Colon (tissue), 2 donors: ENCODE results near the gene EFNA4.

Experiments
- FAIRE-seq: peaks from 2 replicates; lab custom pipeline; 2012; peaks lifted over from hg19 to GRCh38; lab: Jason Lieb, UNC
- donor health status: control.
- donor health status: control.

Gene EFNA4

DNA sequence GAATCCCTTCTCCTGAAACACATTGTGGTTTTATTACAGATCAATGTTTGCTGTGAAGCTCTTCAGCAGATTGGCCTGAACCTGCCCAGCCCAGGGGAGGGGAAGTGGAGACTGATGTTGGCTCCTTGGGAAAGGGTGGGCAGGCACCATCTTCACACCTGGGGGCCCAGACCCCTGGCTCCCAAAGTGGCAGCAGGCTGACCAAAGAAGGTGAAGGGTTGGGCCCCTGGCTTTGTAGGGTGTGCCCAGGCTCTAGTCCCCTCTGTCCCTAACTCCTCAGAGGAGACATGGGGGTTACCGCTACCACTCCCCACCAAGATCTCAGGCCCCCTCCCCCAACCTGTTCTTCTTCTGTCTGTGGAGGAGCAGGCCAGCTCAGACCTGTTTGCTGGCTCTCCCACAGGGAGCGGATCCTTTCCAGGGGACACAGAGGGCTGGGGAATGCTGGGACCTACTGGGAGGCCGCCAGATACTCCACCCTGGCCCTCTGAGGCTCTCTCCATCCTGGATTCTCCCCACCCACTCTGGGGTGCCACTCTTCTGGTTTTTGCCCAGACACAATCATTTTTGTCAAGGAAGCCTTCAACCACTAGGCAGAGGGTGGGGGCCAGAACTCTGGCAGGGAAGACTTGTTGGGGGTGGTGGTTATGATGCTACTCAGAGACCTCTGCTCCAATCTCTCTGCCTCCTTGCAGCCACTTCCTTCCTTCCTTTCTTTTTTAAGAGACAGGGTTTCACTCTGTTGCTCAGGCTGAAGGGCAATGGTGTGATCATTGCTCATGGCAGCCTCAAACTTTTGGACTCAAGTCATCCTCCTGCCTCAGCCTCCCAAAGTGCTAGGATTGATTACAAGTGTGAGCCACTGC, 10.1 kb downstream of the EFNA4 start:
- no peak for FAIRE-seq

DNA sequence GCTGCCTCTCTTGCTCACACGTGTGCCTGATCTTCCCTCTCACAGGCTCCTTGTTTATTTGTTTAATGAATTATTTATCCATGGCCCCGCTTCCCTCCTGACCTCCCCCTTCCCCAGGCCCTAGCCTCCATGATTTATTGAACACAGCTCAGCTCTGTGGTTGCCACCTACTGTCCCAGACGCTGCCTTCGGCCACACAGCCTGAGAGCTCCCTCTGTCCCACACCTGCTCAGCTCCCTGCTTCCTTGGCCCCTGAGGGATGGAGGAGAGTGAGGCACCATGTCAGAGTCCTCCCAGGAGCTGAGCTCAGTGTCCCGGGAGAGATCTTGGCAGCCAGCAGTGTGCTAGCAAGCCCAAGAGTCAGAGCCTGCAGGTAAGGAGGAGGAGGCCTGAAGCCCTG, 12.0 kb downstream of the EFNA4 start:
- no peak for FAIRE-seq

DNA sequence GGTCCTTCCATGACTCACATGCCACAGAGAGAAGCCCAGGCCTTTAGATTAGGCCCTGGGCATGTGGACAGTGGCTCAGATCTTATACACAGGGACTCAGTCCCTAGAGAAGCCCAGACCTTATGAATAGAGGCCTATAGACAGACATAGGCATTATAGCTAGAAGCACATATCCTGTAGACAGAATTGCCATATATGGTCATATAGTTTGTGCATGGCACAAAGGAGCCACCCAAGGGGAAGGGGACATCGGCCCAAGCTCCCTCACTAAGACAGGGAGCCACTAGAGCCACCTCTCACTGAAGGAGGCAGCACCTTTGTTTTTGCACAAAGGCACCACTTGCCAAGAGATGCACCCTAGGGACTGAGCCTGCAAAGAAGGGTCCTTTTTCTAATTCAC, 12.8 kb downstream of the EFNA4 start:
- FAIRE-seq = no peak

DNA sequence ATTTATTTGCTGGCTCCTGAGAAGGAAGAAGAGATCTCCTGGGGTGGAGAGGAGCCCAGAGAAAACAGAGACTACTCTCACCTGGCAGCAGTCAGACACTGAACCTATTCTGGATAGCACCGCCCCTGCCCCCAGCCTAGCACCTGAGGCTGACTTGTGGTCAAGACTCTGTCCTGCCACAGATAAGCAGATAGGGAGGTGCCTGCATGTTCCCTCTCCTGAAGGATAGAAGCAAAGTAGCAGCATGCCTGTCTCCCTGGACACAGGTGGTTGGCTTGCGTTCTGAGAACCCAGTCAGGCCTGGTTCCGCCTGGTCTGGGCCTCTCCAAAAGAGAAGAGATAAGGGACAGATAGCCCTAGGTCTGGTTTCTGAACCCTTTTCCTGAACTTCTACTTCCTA, 13.8 kb downstream of the EFNA4 start:
- FAIRE-seq = no peak

DNA sequence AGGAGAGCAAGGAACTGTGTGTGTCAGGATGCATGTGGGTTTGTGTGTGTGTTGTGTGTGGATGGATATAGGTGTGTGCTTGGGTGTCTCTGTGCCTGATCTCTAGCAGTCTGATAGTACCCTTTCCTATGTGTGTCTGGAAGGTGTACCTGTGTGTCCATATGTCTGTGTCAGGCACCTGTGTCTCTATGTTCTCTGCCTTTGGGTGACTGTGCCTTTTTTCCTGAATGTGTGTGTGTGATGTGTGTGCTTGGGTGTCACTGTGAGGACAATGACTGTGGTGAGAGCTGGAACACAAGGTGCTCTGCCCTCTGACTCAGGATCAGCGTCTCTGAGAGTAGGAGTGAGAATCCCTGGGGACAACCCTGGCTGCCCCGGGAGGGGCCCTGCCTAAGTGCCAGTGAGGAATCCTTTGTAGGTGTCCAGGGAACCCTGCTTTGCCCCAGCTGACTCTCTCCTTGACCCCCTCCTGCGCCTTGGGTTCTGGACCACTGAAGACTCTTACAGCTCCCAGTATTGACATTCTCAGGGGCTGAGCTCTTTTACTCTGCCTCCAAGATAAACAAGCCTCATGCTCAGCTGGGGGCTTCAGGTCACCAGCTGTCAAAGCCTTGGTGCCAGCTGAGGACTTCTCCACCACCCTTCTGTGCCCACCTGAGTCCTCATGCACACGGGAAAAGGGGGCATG, 14.4 kb downstream of the EFNA4 start:
- FAIRE-seq = no peak

DNA sequence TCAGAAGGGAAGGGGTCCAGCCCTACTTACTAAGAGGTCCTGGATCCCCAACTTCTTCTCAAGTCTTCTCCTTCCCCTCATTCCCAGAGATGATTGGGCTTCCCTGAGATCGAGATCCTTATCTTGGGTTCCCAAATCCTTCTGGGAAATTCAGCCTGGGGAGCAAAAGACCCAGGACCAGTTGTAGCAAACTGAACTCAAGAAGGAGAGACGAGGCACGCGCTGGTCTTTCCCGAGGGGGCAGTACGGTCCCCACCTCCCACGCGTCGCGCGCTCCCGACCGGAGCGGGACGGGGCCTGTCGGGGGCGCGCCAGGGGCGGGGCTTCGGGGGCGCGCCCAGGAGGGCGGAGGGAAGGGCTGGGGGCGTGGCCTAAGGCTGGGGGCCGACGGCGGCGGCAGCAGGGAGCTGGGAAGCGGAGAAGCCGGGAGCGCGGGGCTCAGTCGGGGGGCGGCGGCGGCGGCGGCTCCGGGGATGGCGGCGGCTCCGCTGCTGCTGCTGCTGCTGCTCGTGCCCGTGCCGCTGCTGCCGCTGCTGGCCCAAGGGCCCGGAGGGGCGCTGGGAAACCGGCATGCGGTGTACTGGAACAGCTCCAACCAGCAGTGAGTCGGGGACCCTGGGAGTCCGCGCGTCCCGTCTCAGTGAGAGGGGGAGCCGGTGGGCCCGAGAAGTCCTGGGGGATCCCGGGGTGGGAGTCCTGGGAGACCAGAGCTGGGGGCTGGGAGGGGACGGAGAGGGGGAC, 15.1 kb downstream of the EFNA4 start, which contains the start of gene EFNA3:
TSS of gene EFNA3 (plus strand) at position 369 of the 741 bp plus-strand sequence. CDS start at position 474, 105 bp downstream.
- no peak for FAIRE-seq

DNA sequence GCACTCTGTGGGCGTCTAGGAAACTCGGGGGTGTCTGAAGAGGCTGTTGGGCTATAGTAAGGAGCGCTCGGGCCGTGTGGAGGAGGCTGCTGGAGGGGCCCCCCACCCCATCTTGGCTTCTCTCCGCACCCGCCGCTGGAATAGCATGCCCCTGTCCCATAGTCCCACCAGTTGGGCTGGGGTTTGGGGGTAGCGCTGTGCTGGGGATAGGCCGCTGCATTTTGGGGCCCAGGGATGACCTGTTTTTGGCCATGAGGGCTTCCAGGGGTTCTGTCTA, 15.6 kb downstream of the EFNA4 start:
- no peak for FAIRE-seq

DNA sequence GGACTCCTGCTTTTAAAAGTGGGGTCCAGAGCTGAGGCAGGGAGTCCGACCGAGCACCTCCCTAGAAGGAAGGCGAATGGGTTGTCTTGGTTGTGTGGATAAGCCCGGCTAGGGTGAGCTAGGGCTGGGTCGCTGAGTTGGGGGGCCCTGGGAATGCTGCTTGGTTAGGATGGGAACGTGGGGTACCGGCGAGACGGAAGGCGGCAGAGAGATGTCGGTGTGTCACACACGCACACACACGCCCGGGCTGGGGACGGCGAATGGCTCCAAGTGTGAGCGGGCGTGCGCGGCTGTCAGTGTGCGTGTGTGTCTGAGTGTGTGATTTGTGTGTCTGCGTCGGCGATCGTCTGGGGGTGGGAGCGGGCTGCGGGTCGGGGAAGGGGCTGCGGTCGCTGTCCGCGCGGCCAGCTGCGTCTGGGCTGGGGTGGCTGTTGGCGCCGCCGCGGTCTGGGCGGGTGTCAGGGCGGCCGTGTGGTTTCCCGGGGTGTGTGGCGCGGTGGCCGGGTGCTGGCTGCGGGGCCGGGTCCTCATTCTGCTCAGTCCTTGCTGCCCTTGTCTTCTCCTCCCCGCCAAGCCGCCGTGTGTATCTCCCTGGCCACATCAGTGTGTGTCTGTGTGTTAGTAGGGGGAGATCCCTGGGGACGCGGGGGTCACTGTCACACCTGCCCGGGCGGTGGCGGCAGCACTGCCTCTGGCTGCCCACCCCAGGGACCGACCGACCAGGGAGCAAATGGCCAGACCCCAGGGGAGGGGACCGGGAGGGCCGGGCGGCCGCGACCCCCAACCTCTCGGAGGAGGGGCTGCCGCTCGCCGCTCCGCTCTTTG, 16.2 kb downstream of the EFNA4 start:
- FAIRE-seq = no peak

DNA sequence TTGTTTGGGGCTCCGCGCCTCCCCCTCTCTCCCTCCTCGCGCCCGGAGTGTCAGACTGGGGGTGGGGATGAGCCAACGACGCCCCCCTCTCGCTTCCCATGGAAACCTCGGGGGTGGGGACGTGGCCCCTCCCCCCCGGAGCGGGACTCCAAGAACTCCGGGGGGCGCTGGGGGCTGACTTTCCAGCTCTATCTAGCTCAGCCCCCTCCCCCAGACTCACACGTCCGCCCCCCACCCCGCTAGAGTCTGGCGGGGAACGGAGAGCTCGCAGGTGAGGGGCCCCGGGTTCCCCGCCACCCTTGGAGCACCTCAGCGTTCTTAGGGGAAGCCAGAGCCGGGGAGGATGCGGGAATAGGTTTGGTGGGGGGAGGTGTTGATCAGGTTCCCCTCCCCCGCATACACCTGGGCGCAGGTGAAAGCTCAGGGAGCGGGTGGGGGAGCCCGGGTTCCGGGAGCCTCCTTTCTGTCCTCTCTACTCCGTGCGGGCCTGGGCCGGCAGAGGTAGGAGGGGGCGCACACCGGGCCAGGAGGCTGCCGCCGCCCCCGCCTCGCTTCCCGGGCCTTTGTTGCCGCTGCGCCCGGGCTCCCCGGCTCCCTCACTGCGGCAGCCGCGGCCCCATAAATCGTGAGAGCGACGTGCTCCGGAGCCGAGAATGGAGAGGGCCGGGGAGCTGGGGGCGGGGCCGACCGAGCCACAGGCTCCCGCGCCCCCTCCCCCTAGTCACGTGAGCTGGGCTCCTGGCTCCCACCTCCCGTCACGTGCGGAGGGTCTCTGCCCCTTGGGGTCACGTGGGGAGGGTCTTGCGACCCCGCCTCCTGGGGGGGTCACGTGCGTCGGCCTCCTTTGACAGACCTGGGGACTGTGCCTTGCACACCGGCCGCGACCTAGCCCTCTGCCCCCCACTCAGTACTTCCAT, 17.0 kb downstream of the EFNA4 start:
- no peak for FAIRE-seq

DNA sequence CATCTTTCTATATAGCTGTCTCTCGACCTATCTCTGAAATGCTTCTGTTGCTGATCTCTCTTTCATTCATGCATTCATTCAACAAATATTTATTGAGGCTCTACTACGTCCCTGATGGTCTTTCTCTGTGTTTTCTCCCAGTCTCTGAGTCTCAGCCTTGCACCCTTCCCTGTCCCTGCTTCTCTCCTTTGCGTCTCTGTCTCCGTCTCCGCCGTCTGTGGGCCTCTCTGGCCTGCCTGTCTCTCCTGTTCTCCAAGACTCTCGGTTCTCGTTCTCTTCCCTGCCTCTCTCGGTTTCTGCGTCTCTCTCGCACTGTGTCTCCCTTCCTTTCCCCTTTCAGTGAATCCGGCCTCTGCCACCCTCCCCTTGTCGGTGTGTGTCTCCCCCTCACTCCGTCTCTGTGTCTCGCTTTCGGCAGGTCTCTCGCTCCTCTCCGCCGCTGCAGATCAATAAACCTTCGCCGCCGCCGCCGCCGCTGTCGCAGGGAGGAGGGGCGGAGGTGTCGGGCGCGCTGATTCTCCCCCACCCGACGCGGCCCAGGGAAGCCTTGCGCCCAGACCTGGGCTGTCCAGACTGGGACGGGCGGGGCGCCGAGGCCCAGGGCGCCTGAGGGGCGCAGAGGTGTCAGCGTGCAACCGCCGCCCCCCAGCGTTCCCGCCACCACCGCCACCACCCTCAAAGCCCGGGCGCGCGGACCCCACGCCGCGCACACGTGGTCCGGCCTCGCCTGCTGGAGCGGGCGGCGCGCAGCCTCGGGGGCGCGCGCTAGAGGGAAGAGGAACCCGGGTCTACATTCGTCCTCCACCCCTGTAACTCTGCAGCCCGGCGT, 18.1 kb downstream of the EFNA4 start:
- no peak for FAIRE-seq

DNA sequence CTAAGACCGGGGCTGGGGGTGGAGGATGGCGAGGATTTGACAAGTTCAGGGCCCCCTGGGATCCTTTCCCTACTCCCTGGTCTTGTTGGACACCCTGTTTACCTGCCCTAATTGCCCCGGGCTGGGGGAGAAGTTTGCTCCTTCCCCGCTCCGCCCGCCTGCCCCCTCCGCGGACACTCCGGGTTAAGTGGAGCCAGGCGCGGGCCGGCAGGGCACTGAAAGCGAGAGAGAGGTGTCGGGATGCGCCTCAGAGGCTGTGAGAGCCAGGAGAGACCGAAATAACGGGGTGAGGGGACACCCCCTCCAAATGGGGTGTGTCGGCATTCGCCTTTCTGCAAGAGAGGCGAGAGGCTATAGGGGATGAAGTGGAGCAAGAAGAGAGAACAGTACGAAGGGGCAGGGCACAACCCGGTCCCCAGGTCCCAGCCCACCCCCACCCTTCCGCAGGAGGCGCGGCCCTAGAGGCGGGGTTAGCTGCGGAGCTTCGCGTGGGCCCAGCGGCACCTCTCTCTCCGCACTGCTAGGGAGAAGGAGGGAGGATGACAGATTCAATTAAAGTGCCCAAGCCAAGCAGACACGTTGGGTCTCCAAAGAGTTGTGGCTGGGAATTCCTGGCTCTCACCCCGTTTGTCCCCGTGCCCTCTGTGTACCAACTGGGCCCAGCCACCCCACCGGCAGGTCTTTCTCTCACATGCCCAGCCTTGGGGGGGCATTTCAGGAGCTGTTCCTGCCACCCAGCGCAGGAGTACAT, 18.9 kb downstream of the EFNA4 start:
- no peak for FAIRE-seq

DNA sequence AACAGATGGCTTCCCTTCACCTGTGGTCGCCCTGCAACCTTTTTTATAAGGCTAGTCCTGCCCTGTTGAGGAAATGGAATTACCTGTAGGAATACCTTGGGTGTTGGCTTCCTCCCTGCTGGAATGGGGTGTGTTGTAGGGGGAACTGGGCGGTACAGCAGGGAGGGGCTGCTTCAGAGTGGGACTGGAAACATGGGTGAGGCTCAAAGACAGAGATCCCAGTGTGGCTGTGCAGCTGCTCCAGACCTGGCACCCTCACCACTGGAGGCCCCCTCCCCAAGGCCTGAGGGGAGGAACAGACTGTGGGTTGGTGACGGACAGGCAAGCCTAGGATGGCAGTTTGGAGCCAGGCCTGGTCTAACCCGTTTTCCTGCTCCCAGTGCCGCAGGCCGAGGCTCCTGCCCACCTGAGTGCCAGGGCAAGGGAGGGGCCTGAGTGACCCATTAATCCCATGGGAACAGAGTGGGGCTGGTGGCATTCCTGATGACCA, 19.6 kb downstream of the EFNA4 start:
- FAIRE-seq = no peak

DNA sequence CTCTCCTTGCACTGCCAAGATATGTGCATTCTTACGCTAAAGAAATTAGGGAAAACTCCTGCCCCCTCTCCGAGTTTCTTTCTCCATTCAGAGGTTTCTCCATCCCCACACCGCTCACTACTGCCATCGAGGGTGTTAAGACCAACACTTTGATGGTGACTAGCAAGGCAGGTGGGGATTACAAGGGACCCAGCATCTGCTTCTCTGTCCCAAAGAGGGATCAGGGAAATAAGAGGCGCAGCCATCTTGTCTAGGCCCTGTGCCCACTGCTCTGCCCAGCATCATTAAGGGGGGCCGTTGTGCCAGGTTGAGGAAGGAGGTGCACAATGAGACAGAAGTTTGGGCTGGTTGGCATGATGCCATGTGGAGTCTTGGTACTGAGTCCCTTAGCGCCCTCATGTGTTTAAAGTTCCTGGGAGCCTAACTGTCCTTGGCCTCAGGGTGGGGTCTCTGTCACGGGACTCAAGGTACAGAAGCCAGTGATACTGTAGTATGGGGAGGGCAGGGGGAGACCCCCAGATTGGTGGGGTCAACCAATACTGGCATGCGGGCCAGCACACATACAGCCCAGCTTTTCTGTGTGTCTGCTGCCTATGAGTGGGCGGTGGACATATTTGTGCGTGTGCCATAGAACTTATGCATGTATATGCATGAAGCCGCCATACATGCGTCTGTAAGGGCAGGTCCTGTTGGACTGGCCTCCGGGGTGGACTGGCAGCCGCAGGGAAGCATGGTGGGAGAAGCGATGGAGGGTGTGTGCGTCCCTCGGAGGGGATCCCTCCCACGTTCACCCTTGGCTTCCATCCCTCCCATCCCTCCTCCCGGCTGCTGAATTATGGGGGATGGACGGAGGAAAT, 20.6 kb downstream of the EFNA4 start:
- FAIRE-seq = no peak

DNA sequence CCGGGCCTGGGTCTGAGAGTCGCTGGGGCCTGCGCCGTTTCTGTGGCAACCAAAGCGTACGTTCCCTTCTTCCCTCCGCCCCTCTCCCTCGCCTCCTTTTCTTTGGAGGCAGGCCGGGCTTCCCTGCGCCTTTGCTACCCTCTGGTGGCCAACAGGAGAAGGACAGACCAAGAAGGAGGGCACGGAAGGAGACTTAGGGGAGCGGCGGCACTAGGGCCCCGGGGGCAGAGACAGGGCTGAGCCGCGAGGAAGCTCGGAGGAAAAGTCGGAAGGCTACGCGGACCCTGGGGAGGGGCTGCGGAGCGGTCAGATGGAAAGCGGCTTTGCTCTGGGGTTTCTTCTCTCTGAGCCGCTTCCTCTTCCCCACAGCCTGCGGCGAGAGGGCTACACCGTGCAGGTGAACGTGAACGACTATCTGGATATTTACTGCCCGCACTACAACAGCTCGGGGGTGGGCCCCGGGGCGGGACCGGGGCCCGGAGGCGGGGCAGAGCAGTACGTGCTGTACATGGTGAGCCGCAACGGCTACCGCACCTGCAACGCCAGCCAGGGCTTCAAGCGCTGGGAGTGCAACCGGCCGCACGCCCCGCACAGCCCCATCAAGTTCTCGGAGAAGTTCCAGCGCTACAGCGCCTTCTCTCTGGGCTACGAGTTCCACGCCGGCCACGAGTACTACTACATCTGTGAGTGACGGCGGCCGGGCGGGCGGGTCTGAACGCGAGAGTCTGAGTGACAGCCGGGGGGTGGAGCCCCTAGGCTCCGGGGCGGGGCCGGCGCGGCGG, 21.4 kb downstream of the EFNA4 start:
- FAIRE-seq = no peak

DNA sequence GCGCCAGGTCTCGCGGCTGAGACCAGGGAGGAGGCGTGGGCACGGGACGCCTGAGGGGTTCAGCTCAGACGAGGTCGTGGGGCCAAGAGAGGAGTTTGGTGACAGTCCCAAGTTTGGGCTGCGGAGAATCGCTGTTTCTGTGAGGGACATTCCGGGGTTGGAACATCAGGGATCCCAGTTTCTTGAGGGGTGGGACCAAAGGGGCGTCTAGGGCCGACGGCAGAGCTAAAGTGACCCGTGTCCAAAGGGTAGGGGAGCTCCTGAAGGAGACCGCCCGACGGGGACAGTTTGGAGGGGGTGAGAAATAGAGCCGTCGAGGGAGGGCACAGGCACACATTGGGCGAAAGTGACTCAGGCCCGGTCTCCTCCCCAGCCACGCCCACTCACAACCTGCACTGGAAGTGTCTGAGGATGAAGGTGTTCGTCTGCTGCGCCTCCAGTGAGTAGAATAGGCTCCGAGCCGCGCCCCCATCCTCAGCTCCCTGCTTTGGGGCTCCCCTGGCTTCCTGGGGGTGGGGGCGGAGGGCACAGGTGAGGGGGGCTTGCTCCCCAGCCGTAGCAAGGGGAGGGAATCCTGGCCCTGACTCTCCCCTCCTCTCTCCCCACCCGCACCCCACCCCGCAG, 22.1 kb downstream of the EFNA4 start:
- no peak for FAIRE-seq

DNA sequence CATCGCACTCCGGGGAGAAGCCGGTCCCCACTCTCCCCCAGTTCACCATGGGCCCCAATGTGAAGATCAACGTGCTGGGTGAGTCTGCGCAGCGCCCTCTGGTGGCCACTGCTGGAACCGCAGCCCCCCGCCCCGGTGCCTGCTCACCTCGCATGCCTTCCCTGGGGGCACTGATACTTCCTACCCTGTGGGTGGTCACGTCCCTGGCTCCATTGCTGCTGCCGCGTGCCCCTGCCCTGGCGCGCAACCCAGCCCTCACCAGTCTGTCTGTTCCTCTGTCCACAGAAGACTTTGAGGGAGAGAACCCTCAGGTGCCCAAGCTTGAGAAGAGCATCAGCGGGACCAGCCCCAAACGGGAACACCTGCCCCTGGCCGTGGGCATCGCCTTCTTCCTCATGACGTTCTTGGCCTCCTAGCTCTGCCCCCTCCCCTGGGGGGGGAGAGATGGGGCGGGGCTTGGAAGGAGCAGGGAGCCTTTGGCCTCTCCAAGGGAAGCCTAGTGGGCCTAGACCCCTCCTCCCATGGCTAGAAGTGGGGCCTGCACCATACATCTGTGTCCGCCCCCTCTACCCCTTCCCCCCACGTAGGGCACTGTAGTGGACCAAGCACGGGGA, 22.7 kb downstream of the EFNA4 start:
- FAIRE-seq = no peak
